MM.1S (cell line): ENCODE measurements around the gene CRISP1.

Experiments used
- CTCF ChIP-seq: fragments of 300-600 bp; sonication (generic); IDR thresholded peaks from 2 replicates; pipeline ENCODE4 v1.5.1; 2016; ENCODE audit warnings: antibody characterized with exemption, low read length, mixed read lengths
- EZH2 ChIP-seq: fragments of 300-600 bp; sonication (generic); optimal IDR thresholded peaks from 2 replicates; pipeline ENCODE3; 2017; ENCODE audit warnings: low read depth, mild to moderate bottlenecking, antibody characterized with exemption, low read length, mixed read lengths
- EZH2phosphoT487 ChIP-seq: fragments of 300-600 bp; sonication (generic); IDR thresholded peaks from 2 replicates; pipeline ENCODE4 v1.6.1; 2018; ENCODE audit warnings: antibody characterized with exemption, low read length

GRCh38 chr6:49833386-49833785, 32.9 kb downstream of the CRISP1 start:
- TF ChIP-seq EZH2 (no peak), CTCF (no peak), EZH2phosphoT487 (no peak)
